Hepatocyte (in vitro differentiated cells): ENCODE measurements around the gene TSR3. TPM values are rescaled to one million over a fixed set of nuclear protein-coding genes. Genes with fewer than 3 reads are reported as not detected.

ENCODE experiments used
- DNase-seq: peaks from one replicate; pipeline ENCODE4 v3.0.0-alpha.2; 2016; ENCODE audit warnings: low spot score
- H2AFZ ChIP-seq: fragments of 200-600 bp; sonication (generic); 2 replicates; pipeline ENCODE4 v1.6.0; 2016; ENCODE audit warnings: antibody characterized with exemption, mild to moderate bottlenecking
- H3K27ac ChIP-seq: fragments of 200-600 bp; sonication (generic); 2 replicates; pipeline ENCODE4 v1.5.1; 2016; ENCODE audit warnings: mild to moderate bottlenecking
- H3K27me3 ChIP-seq: fragments of 200-600 bp; sonication (generic); 2 replicates; pipeline ENCODE4 v1.6.1; 2016
- H3K36me3 ChIP-seq: fragments of 200-600 bp; sonication (generic); replicated peaks from 2 replicates; pipeline ENCODE4 v1.5.1; 2016; ENCODE audit warnings: low read depth; ENCODE audit not compliant: insufficient read depth
- H3K4me1 ChIP-seq: fragments of 200-600 bp; sonication (generic); 2 replicates; pipeline ENCODE4 v1.5.1; 2016; ENCODE audit warnings: mild to moderate bottlenecking, moderate library complexity; ENCODE audit not compliant: insufficient read depth
- H3K4me2 ChIP-seq: fragments of 200-600 bp; sonication (generic); 2 replicates; pipeline ENCODE4 v1.6.0; 2016
- H3K4me3 ChIP-seq: fragments of 200-600 bp; sonication (generic); 2 replicates; pipeline ENCODE4 v1.5.1; 2016; ENCODE audit warnings: mild to moderate bottlenecking
- H3K79me2 ChIP-seq: fragments of 200-600 bp; sonication (generic); 2 replicates; pipeline ENCODE4 v1.6.0; 2017; ENCODE audit warnings: mild to moderate bottlenecking
- H3K9me2 ChIP-seq: fragments of 200-600 bp; sonication (generic); replicated peaks from 2 replicates; pipeline ENCODE4 v1.6.0; 2017; ENCODE audit warnings: mild to moderate bottlenecking; ENCODE audit not compliant: insufficient read depth
- H3K9me3 ChIP-seq: fragments of 200-600 bp; sonication (generic); 2 replicates; pipeline ENCODE4 v1.5.1; 2016; ENCODE audit warnings: low read depth, mild to moderate bottlenecking
- H4K20me1 ChIP-seq: fragments of 200-600 bp; sonication (generic); 2 replicates; pipeline ENCODE4 v1.6.0; 2016; ENCODE audit warnings: mild to moderate bottlenecking; ENCODE audit not compliant: insufficient read depth, poor library complexity, severe bottlenecking
- EZH2 ChIP-seq: fragments of 200-600 bp; sonication (generic); IDR thresholded peaks from 2 replicates; pipeline ENCODE4 v1.6.1; 2016; ENCODE audit warnings: antibody characterized with exemption, mild to moderate bottlenecking, borderline replicate concordance
- EZH2phosphoT487 ChIP-seq: fragments of 200-600 bp; sonication (generic); IDR thresholded peaks from one replicate; pipeline ENCODE4 v1.6.1; 2018; ENCODE audit warnings: antibody characterized with exemption, mild to moderate bottlenecking, low read depth, moderate library complexity; ENCODE audit not compliant: unreplicated experiment, severe bottlenecking
- WGBS: methylation state at CpG from one replicate; pipeline ENCODE4 v1.1.6; 2016; ENCODE audit warnings: low lambda C conversion rate; ENCODE audit errors: missing lambda C conversion rate; 5-methylcytosine and 5-hydroxymethylcytosine counted together
- polyA plus RNA-seq: library from polyadenylated mRNA; unstranded; fragments of >200 nt; fragmentation: Nextera tagmentation; extraction: Ambion mirVana; gene quantifications from 2 replicates; pipeline ENCODE4 v1.2.1, GENCODE V29; 2016
- total RNA-seq: library from RNA; depleted of rRNA; stranded (reverse); fragments of >200 nt; gene quantifications from 2 replicates; pipeline ENCODE4 v1.2.3, GENCODE V29; 2014
- TF ChIP-seq, protein P1 (sequence below): fragments of 200-600 bp; sonication (generic); IDR thresholded peaks from 2 replicates; pipeline ENCODE4 v1.5.1; 2016; ENCODE audit warnings: antibody characterized with exemption, mild to moderate bottlenecking; ENCODE audit not compliant: poor library complexity

Gene TSR3
- total and polyA plus RNA-seq, 2 experiments from 2014 or later: 73.0 to 137 TPM

DNA sequence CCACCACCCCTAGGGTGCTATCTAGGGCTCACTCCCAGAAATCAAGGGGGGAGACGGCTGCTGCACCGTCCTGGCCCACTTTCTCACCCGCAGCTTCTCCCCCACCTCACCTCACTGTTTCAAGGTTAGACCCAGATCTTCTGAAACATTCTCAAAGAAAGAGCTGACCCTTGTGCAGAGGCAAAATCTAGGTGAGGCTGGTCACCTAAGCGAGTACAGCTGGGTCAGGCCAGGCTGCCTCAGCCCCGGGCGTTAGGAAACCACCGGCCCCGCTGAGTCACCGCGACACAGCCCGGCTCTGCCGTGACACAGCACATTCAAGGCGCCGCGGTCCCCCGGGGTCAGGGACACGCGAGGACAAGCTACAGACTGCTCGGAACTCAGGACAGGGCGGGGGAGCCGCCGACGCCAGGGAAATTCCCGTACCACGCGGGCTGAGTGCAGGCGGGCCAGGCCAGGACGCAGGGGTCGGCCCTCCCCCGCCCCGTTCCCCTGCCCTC, 27.2 kb upstream of the TSR3 start:
- Histone ChIP-seq H3K36me3 (no peaks in the 10 kb centered on the region), H4K20me1 (peaks cover 20% of the 10 kb centered on the region), H3K4me1 (peaks cover 7% of the 10 kb centered on the region), H3K9me3 (no peaks in the 10 kb centered on the region), H2AFZ (no peak overlapping the region), H3K4me2 (peak overlapping the region; percentile 100), H3K27ac (peak overlapping the region; percentile 72), H3K79me2 (no peaks in the 10 kb centered on the region), H3K9me2 (no peaks in the 10 kb centered on the region), H3K4me3 (peak overlapping the region; percentile 43), H3K27me3 (no peaks in the 10 kb centered on the region)
- TF ChIP-seq, protein P1, sequence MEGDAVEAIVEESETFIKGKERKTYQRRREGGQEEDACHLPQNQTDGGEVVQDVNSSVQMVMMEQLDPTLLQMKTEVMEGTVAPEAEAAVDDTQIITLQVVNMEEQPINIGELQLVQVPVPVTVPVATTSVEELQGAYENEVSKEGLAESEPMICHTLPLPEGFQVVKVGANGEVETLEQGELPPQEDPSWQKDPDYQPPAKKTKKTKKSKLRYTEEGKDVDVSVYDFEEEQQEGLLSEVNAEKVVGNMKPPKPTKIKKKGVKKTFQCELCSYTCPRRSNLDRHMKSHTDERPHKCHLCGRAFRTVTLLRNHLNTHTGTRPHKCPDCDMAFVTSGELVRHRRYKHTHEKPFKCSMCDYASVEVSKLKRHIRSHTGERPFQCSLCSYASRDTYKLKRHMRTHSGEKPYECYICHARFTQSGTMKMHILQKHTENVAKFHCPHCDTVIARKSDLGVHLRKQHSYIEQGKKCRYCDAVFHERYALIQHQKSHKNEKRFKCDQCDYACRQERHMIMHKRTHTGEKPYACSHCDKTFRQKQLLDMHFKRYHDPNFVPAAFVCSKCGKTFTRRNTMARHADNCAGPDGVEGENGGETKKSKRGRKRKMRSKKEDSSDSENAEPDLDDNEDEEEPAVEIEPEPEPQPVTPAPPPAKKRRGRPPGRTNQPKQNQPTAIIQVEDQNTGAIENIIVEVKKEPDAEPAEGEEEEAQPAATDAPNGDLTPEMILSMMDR: no peak
- TF ChIP-seq EZH2 (no peak), EZH2phosphoT487 (no peak)
- 10% methylated on average over 19 of the region's 31 CpGs for WGBS
- DNase-seq: peak; percentile 92

DNA sequence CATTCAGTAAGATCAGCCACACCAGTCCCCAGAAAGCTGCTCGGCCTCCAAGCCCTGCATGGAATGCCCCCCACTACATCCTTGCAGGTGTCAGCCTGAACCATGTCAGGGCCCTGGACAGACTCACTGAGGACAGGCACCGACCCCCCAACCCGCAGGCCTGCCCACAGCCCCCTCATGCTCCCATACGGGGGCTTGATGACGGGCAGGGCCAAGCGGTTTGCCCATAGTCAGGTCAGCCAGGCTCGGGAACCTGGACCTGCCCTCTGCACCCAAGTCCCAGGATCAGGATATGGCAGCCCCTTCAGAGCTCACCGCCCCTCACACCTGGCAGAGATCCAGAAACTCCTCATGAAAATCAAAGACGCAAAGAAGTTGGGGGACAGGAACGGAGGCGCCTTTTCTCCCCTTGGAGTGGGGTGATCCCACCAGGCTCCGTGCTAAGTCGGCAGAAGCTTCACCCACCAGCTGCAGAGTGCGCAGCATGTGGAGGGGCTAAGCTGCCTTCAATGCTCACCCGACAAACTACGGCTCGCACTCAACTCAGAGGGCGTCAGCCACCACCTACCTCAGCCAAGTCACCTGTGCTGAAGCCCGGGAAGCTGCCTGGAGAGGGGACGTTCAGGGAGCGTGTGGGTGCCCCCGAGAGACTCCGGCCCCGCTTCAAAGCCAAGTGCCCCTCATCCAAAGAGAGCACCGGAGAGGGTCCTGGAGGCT, 26.6 kb upstream of the TSR3 start:
- no peak for TF ChIP-seq EZH2
- TF ChIP-seq EZH2phosphoT487: no peak
- TF ChIP-seq, protein P1: no peak
- no peaks in the 10 kb centered on the region for H3K9me2 ChIP-seq
- peaks cover 7% of the 10 kb centered on the region for H3K4me1 ChIP-seq
- H4K20me1 ChIP-seq: peaks cover 20% of the 10 kb centered on the region
- WGBS: 84% methylated on average over 25 of the region's 25 CpGs
- H3K79me2 ChIP-seq: no peaks in the 10 kb centered on the region
- no peaks in the 10 kb centered on the region for H3K27me3 ChIP-seq
- DNase-seq: no peak
- H3K36me3 ChIP-seq: no peaks in the 10 kb centered on the region
- peak overlapping the region; percentile 100 for H3K4me2 ChIP-seq
- H2AFZ ChIP-seq: no peak overlapping the region
- no peak overlapping the region for H3K27ac ChIP-seq
- no peaks in the 10 kb centered on the region for H3K9me3 ChIP-seq
- H3K4me3 ChIP-seq: no peak overlapping the region

DNA sequence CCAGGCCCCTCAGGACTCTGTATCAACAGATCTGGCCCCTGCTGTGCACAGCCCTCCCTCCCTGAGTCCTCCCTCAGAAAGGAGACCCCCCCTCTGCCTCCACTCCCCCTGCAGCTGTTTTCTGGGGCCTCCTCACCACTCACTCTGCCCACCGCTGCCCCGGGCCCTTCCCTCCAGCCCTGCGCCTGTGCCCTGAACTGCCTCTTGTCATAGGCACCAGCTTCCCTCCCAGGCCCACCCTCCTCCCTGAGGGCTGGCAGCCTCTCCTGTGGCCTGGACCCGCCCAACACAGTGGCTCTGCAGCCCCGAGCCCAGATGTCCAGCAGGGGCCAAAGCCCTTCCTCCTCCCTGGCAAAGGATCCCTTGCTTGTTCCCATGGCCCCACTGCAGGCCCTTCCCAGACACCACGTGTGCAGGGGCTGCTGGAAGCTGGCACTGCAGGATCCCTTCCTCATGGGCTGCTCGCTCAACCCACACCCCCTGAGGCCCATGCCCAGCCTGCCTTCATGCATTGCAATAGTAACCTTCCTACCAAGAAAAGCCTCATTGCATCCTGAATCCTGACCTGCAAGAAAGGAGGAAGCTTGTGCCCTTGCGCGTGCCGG, 25.8 kb upstream of the TSR3 start:
- H3K79me2 ChIP-seq: no peaks in the 10 kb centered on the region
- peaks cover 7% of the 10 kb centered on the region for H3K4me1 ChIP-seq
- 95% methylated on average over 10 of the region's 10 CpGs for WGBS
- TF ChIP-seq, protein P1: no peak
- TF ChIP-seq EZH2: no peak
- TF ChIP-seq EZH2phosphoT487: no peak
- no peak overlapping the region for H2AFZ ChIP-seq
- no peak overlapping the region for H3K27ac ChIP-seq
- no peak overlapping the region for H3K4me3 ChIP-seq
- H4K20me1 ChIP-seq: peaks cover 20% of the 10 kb centered on the region
- no peaks in the 10 kb centered on the region for H3K9me2 ChIP-seq
- DNase-seq: no peak
- no peak overlapping the region for H3K4me2 ChIP-seq
- no peaks in the 10 kb centered on the region for H3K9me3 ChIP-seq
- no peaks in the 10 kb centered on the region for H3K27me3 ChIP-seq
- no peaks in the 10 kb centered on the region for H3K36me3 ChIP-seq
